Osteocyte (in vitro differentiated cells): ENCODE data around the gene TNS3. TPM values are rescaled to one million over a fixed set of nuclear protein-coding genes. Genes with fewer than 3 reads are reported as not detected.

Experiments
- DNase-seq: peaks from one replicate; pipeline ENCODE4 v3.0.0; 2021; ENCODE audit warnings: mixed read lengths; ENCODE audit not compliant: unreplicated experiment; ENCODE audit errors: extremely low spot score
- H3K27ac Mint-ChIP-seq: one replicate; pipeline ENCODE4 v1.8.0; 2021; ENCODE audit warnings: mild to moderate bottlenecking, mixed read lengths; ENCODE audit not compliant: unreplicated experiment
- H3K27me3 Mint-ChIP-seq: one replicate; pipeline ENCODE4 v1.8.0; 2021; ENCODE audit warnings: mixed read lengths; ENCODE audit not compliant: unreplicated experiment
- H3K36me3 Mint-ChIP-seq: one replicate; pipeline ENCODE4 v1.8.0; 2021; ENCODE audit warnings: mixed read lengths; ENCODE audit not compliant: unreplicated experiment
- H3K4me1 Mint-ChIP-seq: one replicate; pipeline ENCODE4 v1.8.0; 2021; ENCODE audit warnings: mixed read lengths; ENCODE audit not compliant: unreplicated experiment
- H3K4me3 Mint-ChIP-seq: one replicate; pipeline ENCODE4 v1.8.0; 2021; ENCODE audit warnings: mild to moderate bottlenecking, moderate library complexity, mixed read lengths; ENCODE audit not compliant: unreplicated experiment
- H3K9me3 Mint-ChIP-seq: one replicate; pipeline ENCODE4 v1.8.0; 2021; ENCODE audit warnings: mixed read lengths; ENCODE audit not compliant: unreplicated experiment
- total RNA-seq: library from RNA; stranded (reverse); gene quantifications from 2 replicates; pipeline ENCODE4 v1.2.1, GENCODE V29; 2021
- TF ChIP-seq, protein P1 (sequence below): fragments of 200-600 bp; sonication (generic); IDR thresholded peaks from 2 replicates; pipeline ENCODE4 v1.5.0; 2021; ENCODE audit warnings: antibody characterized with exemption, mild to moderate bottlenecking, moderate library complexity

TNS3 gene
- total RNA-seq, 1 donor from 2014 or later = 93.8 TPM

DNA sequence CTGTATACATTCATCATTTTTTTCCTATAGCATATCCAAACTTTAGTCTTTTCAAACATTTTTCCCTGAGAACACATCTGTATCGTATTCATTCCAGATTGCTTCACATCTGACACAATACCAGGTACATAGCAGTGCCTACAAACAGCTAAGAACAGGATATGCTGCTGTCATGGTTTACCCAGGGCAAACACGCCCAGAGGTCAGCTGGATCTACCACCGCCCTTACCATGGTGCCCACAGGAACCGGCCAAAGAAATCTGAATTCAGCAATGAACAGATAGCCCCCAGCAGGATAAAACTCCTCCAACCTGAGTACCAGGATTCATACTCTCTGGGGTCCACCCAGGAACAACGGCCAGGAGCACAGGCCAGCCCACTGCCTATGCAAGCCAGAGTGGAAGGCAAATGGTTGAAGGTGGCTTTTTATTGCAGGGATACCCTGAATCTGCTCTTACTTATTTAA, 43.0 kb downstream of the TNS3 start:
- Mint-ChIP-seq H3K27ac (peak overlapping the region; percentile 36), H3K36me3 (peaks cover 4% of the 10 kb centered on the region), H3K4me1 (peaks cover 69% of the 10 kb centered on the region), H3K9me3 (no peaks in the 10 kb centered on the region), H3K27me3 (no peaks in the 10 kb centered on the region), H3K4me3 (peak overlapping the region; percentile 12)
- DNase-seq = no peak
- TF ChIP-seq, protein P1, sequence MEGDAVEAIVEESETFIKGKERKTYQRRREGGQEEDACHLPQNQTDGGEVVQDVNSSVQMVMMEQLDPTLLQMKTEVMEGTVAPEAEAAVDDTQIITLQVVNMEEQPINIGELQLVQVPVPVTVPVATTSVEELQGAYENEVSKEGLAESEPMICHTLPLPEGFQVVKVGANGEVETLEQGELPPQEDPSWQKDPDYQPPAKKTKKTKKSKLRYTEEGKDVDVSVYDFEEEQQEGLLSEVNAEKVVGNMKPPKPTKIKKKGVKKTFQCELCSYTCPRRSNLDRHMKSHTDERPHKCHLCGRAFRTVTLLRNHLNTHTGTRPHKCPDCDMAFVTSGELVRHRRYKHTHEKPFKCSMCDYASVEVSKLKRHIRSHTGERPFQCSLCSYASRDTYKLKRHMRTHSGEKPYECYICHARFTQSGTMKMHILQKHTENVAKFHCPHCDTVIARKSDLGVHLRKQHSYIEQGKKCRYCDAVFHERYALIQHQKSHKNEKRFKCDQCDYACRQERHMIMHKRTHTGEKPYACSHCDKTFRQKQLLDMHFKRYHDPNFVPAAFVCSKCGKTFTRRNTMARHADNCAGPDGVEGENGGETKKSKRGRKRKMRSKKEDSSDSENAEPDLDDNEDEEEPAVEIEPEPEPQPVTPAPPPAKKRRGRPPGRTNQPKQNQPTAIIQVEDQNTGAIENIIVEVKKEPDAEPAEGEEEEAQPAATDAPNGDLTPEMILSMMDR = no peak

DNA sequence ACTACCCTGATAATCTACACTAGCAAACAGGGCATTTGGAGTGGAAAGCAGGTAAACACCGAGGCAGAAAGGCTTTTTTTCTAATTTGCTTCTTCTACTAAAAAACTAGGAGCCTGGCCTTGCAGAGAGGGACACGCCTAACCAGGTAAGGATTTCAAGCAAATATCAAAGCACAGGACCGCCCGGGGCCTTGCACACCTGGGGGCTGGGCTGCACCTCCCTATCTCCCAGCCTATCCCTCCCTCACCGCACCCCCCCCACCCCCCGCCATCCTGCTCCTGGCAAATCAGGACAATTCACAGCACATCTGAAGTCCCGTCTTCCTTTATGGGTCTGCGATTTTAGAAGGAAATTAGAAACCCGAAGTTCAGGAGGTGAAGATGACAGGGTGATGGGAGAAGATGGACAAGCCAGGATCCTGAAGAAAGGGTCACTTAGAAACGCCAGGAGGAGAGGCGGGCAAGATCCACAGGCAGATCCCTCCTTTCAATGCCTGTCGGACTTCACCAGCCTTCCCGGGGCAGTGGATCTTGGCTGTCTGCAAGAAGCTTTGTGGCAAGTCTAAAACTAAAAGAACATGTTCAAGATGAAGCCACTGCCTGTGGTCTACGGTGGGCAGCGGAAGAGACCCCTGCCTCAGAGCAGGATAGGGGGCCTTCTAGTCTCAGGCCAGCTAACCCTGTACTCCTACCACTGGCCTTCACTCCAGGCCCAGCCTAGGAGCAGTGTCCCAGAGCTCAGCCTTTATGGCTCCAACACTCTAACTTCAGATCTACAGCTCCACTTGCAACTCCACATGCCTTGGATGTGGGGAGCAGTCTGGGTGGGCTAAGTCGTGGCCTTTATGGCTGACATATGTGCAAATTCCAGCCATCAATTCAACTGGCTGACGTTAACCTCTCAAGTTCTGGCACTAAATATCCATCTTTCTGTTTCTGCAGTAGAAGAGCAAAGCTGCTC, 43.9 kb downstream of the TNS3 start:
- H3K27me3 Mint-ChIP-seq = no peaks in the 10 kb centered on the region
- no peaks in the 10 kb centered on the region for H3K9me3 Mint-ChIP-seq
- TF ChIP-seq, protein P1 = no peak
- H3K36me3 Mint-ChIP-seq = peaks cover 4% of the 10 kb centered on the region
- peak overlapping the region; percentile 78 for H3K27ac Mint-ChIP-seq
- H3K4me1 Mint-ChIP-seq = peaks cover 63% of the 10 kb centered on the region
- no peak for DNase-seq
- peak overlapping the region; percentile 75 for H3K4me3 Mint-ChIP-seq

DNA sequence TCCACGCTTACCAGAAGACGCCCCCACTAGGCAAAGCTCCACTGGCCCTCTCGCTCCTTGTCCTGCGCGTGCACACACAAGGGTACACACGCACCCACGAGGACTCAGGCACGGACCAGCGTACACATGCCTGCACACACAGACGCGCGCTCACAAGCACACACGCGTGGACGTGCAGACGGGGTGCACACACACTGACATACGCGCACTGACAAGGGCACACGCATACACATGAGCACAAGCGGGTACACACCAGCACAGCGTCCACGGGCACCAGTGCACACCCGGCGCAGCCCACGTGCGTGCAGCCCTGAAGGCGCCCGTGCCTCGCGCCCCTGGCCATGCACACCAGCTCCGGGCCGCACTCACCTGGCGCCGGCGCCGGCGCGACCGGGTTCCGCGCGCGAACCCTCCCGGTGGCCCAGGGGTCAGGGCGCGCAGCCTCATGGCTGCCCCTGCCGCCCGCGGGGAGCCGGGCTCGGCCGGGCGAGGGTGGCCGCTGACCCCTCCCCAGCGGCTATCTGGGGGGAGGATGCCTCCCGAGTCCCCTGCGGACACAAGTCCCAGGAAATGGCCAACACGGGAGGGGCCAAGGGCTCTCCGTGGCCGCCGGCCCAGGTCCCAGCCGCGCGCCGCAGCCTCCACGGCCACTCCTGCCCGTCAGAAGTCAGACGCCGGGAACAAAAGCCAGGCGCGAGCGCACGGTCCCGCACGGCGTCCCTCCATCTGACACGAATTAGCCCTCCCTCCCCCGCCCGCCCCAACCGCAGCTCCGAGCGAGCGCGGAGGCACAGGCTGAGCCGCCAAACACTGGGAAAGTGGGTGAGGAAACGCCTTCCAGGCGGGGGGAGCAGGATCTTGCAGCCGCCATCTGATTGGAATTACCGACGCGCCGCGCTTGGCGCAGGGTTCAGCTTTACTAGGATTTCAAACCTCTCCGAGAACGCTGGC, 45.0 kb downstream of the TNS3 start:
- TF ChIP-seq, protein P1 = no peak
- no peaks in the 10 kb centered on the region for H3K27me3 Mint-ChIP-seq
- peak overlapping the region; percentile 83 for H3K27ac Mint-ChIP-seq
- H3K9me3 Mint-ChIP-seq = no peaks in the 10 kb centered on the region
- H3K36me3 Mint-ChIP-seq = peaks cover 4% of the 10 kb centered on the region
- peak overlapping the region; percentile 78 for H3K4me3 Mint-ChIP-seq
- DNase-seq = no peak
- H3K4me1 Mint-ChIP-seq = peaks cover 66% of the 10 kb centered on the region

DNA sequence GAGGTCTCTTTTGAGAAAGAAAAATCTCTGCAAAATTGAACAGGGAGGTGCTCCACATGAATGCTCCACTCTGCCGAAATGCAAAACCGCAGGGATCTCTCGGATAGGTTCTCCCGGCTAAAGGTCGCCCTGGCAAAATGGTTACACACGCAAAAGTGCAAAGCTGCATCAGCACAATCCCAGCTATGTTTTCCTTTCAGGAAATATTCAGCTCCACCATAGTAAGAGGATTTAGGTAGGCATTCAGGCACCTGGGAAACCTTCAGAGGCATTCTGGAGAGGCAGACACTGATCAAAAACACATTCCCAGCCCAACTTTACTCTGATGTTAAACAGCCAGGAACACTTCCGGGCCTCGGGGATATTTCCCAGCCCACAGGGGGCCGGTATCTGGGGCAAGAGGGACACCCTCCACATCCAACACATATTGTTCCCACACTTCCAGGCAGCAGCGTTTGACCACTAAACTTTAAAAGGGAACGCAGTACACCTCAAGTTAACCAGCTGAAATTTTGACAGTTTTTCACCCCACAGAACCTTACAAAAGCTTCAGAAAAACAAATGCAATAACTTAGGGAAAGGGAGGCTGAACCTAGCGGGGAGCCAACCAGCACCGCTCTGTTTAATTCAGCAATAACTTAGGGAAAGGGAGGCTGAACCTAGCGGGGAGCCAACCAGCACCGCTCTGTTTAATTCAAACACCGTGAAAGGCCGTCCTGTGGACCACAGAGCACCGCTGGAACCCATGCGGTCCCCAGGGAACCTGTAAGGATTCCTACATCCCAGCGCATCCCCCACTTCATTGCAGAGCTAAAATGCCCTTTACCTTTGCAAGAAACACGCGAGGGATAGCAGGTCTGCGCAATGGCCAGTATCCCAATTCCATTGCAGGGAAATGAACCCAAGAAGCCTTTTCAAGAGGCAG, 45.9 kb downstream of the TNS3 start:
- TF ChIP-seq, protein P1 = no peak
- no peaks in the 10 kb centered on the region for H3K27me3 Mint-ChIP-seq
- H3K9me3 Mint-ChIP-seq = no peaks in the 10 kb centered on the region
- H3K4me1 Mint-ChIP-seq = peaks cover 68% of the 10 kb centered on the region
- peak overlapping the region; percentile 78 for H3K4me3 Mint-ChIP-seq
- H3K27ac Mint-ChIP-seq = peak overlapping the region; percentile 83
- H3K36me3 Mint-ChIP-seq = peaks cover 4% of the 10 kb centered on the region
- DNase-seq = no peak
